Trophoblast cell (in vitro differentiated cells and primary cell): ENCODE results near the gene SLC22A15.

Source experiments
- DNase-seq, 2 donors: peaks; one replicate each; pipeline ENCODE4 v3.0.0-alpha.2; 2016
- H2AFZ ChIP-seq: 2 replicates; pipeline ENCODE4 v1.6.1; 2013; ENCODE audit warnings: low read length, moderate library complexity, mild to moderate bottlenecking; ENCODE audit not compliant: insufficient read depth, poor library complexity
- H2AK5ac ChIP-seq: 2 replicates; pipeline ENCODE4 v1.6.1; 2013; ENCODE audit warnings: mild to moderate bottlenecking, low read length
- H2BK120ac ChIP-seq: 2 replicates; pipeline ENCODE4 v1.6.1; 2013; ENCODE audit warnings: low read length, mild to moderate bottlenecking, moderate library complexity; ENCODE audit not compliant: insufficient read depth, poor library complexity
- H2BK12ac ChIP-seq: 2 replicates; pipeline ENCODE4 v1.6.1; 2013; ENCODE audit warnings: mild to moderate bottlenecking, low read length, moderate library complexity
- H2BK5ac ChIP-seq: 2 replicates; pipeline ENCODE4 v1.6.1; 2013; ENCODE audit warnings: low read length, low read depth, moderate library complexity, mild to moderate bottlenecking; ENCODE audit not compliant: poor library complexity
- H3K14ac ChIP-seq: 2 replicates; pipeline ENCODE4 v1.6.1; 2013; ENCODE audit warnings: mild to moderate bottlenecking, low read length
- H3K18ac ChIP-seq: 2 replicates; pipeline ENCODE4 v1.6.1; 2013; ENCODE audit warnings: mild to moderate bottlenecking, low read length
- H3K23ac ChIP-seq: 2 replicates; pipeline ENCODE4 v1.6.1; 2013; ENCODE audit warnings: low read length
- H3K27ac ChIP-seq: 2 replicates; pipeline ENCODE4 v1.5.1; 2013; ENCODE audit warnings: low read depth, mild to moderate bottlenecking, inconsistent platforms, low read length, moderate library complexity
- H3K27me3 ChIP-seq: 2 replicates; pipeline ENCODE4 v1.6.1; 2013; ENCODE audit warnings: inconsistent platforms, mild to moderate bottlenecking, low read length, moderate library complexity; ENCODE audit not compliant: insufficient read depth
- H3K36me3 ChIP-seq, 2 experiments: 1 replicate in 1 of 2; 2 replicates in 1 of 2; pipeline ENCODE4 v1.6.1; 2013; ENCODE audit warnings: low read length in 2 of 2, mild to moderate bottlenecking in 2 of 2, moderate library complexity in 1 of 2; ENCODE audit not compliant: insufficient read depth in 2 of 2, control insufficient read depth in 1 of 2
- H3K4ac ChIP-seq: 2 replicates; pipeline ENCODE4 v1.6.1; 2013; ENCODE audit warnings: low read depth, mild to moderate bottlenecking, low read length, moderate library complexity
- H3K4me1 ChIP-seq, 2 experiments: 1 replicate in 1 of 2; 2 replicates in 1 of 2; pipeline ENCODE4 v1.6.1; 2013; ENCODE audit warnings: low read length in 2 of 2, mild to moderate bottlenecking in 2 of 2, moderate library complexity in 1 of 2; ENCODE audit not compliant: insufficient read depth in 2 of 2, control insufficient read depth in 1 of 2
- H3K4me2 ChIP-seq: 2 replicates; pipeline ENCODE4 v1.6.1; 2013; ENCODE audit warnings: inconsistent platforms, mild to moderate bottlenecking, low read length, moderate library complexity
- H3K4me3 ChIP-seq: 2 replicates; pipeline ENCODE4 v1.5.1; 2013; ENCODE audit warnings: mild to moderate bottlenecking, low read depth, low read length, inconsistent platforms
- H3K79me1 ChIP-seq: one replicate; pipeline ENCODE4 v1.6.1; 2013; ENCODE audit warnings: low read length
- H3K79me2 ChIP-seq: 2 replicates; pipeline ENCODE4 v1.6.1; 2013; ENCODE audit warnings: low read length, mild to moderate bottlenecking; ENCODE audit not compliant: control insufficient read depth, insufficient read depth, poor library complexity
- H3K9ac ChIP-seq: 2 replicates; pipeline ENCODE4 v1.6.1; 2013; ENCODE audit warnings: mild to moderate bottlenecking, low read length
- H3K9me3 ChIP-seq: 2 replicates; pipeline ENCODE4 v1.6.1; 2013; ENCODE audit warnings: low read depth, mild to moderate bottlenecking, control low read depth, inconsistent platforms, low read length; ENCODE audit not compliant: insufficient read depth
- H4K12ac ChIP-seq: 2 replicates; pipeline ENCODE4 v1.6.1; 2013; ENCODE audit warnings: low read depth, mild to moderate bottlenecking, low read length, moderate library complexity
- H4K8ac ChIP-seq: 2 replicates; pipeline ENCODE4 v1.6.1; 2013; ENCODE audit warnings: low read depth, mild to moderate bottlenecking, low read length, moderate library complexity
- H4K91ac ChIP-seq: one replicate; pipeline ENCODE4 v1.6.1; 2013; ENCODE audit warnings: low read depth, mild to moderate bottlenecking, low read length, moderate library complexity
- WGBS: extraction: QIAGEN DNeasy Blood & Tissue Kit; methylation state at CpG from one replicate; pipeline ENCODE4 v1.1.7; 2013; ENCODE audit warnings: missing lambda C conversion rate; ENCODE audit not compliant: insufficient read length, insufficient coverage; ENCODE audit errors: extremely low coverage; 5-methylcytosine and 5-hydroxymethylcytosine counted together

Gene SLC22A15

GRCh38 chr1:116008656-116009390, 32.5 kb downstream of the SLC22A15 start:
- Histone ChIP-seq H3K18ac (no peak overlapping the region), H3K4ac (no peak overlapping the region), H4K8ac (no peak overlapping the region), H2AK5ac (no peak overlapping the region), H3K36me3 (peaks cover 0 to 2% of the 10 kb centered on the region in 2 experiments), H3K4me3 (no peak overlapping the region), H3K79me2 (no peaks in the 10 kb centered on the region), H3K27ac (no peak overlapping the region), H2BK120ac (no peak overlapping the region), H3K27me3 (no peaks in the 10 kb centered on the region), H4K12ac (no peak overlapping the region), H4K91ac (no peak overlapping the region), H2AFZ (no peak overlapping the region), H3K9me3 (no peaks in the 10 kb centered on the region), H2BK12ac (no peak overlapping the region), H3K9ac (no peak overlapping the region), H2BK5ac (no peak overlapping the region), H3K14ac (no peak overlapping the region), H3K23ac (no peak overlapping the region), H3K4me1 (no peaks in the 10 kb centered on the region), H3K79me1 (no peaks in the 10 kb centered on the region), H3K4me2 (no peak overlapping the region)
- WGBS: no CpG with 5 or more reads among the region's 6 CpGs
- DNase-seq: no peak

GRCh38 chr1:116012716-116013115, 36.4 kb downstream of the SLC22A15 start:
- Histone ChIP-seq H2BK12ac (no peak overlapping the region), H3K27ac (no peak overlapping the region), H4K91ac (no peak overlapping the region), H4K8ac (no peak overlapping the region), H3K4me1 (no peaks in the 10 kb centered on the region), H3K79me1 (no peaks in the 10 kb centered on the region), H3K36me3 (no peaks in the 10 kb centered on the region), H3K14ac (no peak overlapping the region), H2AFZ (no peak overlapping the region), H3K4ac (no peak overlapping the region), H3K18ac (no peak overlapping the region), H3K27me3 (no peaks in the 10 kb centered on the region), H3K23ac (no peak overlapping the region), H3K4me3 (no peak overlapping the region), H3K4me2 (no peak overlapping the region), H3K9ac (no peak overlapping the region), H3K9me3 (no peaks in the 10 kb centered on the region), H3K79me2 (no peaks in the 10 kb centered on the region), H2BK120ac (no peak overlapping the region), H4K12ac (no peak overlapping the region), H2BK5ac (no peak overlapping the region), H2AK5ac (no peak overlapping the region)
- WGBS: no CpG with 5 or more reads among the region's 2 CpGs
- DNase-seq: no peak

- WGBS: no CpG with 5 or more reads among the region's 1 CpG
- Histone ChIP-seq H3K9me3 (no peaks in the 10 kb centered on the region), H2BK12ac (no peak overlapping the region), H3K23ac (no peak overlapping the region), H3K4me2 (no peak overlapping the region), H3K79me2 (no peaks in the 10 kb centered on the region), H3K14ac (no peak overlapping the region), H3K4me3 (no peak overlapping the region), H2AFZ (no peak overlapping the region), H3K4me1 (no peaks in the 10 kb centered on the region), H4K8ac (no peak overlapping the region), H4K12ac (no peak overlapping the region), H3K9ac (no peak overlapping the region), H3K27ac (no peak overlapping the region), H2BK5ac (no peak overlapping the region), H4K91ac (no peak overlapping the region), H2AK5ac (no peak overlapping the region), H3K18ac (no peak overlapping the region), H3K27me3 (no peaks in the 10 kb centered on the region), H3K4ac (no peak overlapping the region), H3K79me1 (no peaks in the 10 kb centered on the region), H2BK120ac (no peak overlapping the region), H3K36me3 (no peaks in the 10 kb centered on the region)
- no peak for DNase-seq
Observed at GRCh38 chr1:116015679-116016078, 39.4 kb downstream of the SLC22A15 start.

GRCh38 chr1:116018007-116018406, 41.7 kb downstream of the SLC22A15 start:
- no peak overlapping the region for H2BK12ac ChIP-seq
- H3K14ac ChIP-seq: no peak overlapping the region
- H3K23ac ChIP-seq: no peak overlapping the region
- no peak overlapping the region for H2AFZ ChIP-seq
- no peak overlapping the region for H2AK5ac ChIP-seq
- H3K4ac ChIP-seq: no peak overlapping the region
- H3K9me3 ChIP-seq: no peaks in the 10 kb centered on the region
- no peak overlapping the region for H2BK120ac ChIP-seq
- no peak overlapping the region for H4K12ac ChIP-seq
- no peak overlapping the region for H4K8ac ChIP-seq
- no peak overlapping the region for H2BK5ac ChIP-seq
- no CpG with 5 or more reads among the region's 5 CpGs for WGBS
- no peaks in the 10 kb centered on the region for H3K36me3 ChIP-seq
- H3K4me3 ChIP-seq: no peak overlapping the region
- no peak overlapping the region for H4K91ac ChIP-seq
- DNase-seq: no peak
- no peak overlapping the region for H3K4me2 ChIP-seq
- no peaks in the 10 kb centered on the region for H3K79me2 ChIP-seq
- H3K79me1 ChIP-seq: no peaks in the 10 kb centered on the region
- H3K9ac ChIP-seq: no peak overlapping the region
- no peak overlapping the region for H3K18ac ChIP-seq
- H3K27ac ChIP-seq: no peak overlapping the region
- no peaks in the 10 kb centered on the region for H3K27me3 ChIP-seq
- no peaks in the 10 kb centered on the region for H3K4me1 ChIP-seq
